Neural progenitor cell (in vitro differentiated cells): ENCODE results near the gene TBC1D30.

Experiments used
- EZH2 ChIP-seq: fragments of 200-600 bp; sonication (generic); IDR thresholded peaks from 2 replicates; pipeline ENCODE4 v1.6.1; 2017; ENCODE audit warnings: antibody characterized with exemption, mild to moderate bottlenecking, moderate library complexity
- TF ChIP-seq, protein P1 (sequence below): fragments of 200-600 bp; sonication (generic); IDR thresholded peaks from 2 replicates; pipeline ENCODE4 v1.5.1; 2017; ENCODE audit warnings: antibody characterized with exemption, mild to moderate bottlenecking

DNA sequence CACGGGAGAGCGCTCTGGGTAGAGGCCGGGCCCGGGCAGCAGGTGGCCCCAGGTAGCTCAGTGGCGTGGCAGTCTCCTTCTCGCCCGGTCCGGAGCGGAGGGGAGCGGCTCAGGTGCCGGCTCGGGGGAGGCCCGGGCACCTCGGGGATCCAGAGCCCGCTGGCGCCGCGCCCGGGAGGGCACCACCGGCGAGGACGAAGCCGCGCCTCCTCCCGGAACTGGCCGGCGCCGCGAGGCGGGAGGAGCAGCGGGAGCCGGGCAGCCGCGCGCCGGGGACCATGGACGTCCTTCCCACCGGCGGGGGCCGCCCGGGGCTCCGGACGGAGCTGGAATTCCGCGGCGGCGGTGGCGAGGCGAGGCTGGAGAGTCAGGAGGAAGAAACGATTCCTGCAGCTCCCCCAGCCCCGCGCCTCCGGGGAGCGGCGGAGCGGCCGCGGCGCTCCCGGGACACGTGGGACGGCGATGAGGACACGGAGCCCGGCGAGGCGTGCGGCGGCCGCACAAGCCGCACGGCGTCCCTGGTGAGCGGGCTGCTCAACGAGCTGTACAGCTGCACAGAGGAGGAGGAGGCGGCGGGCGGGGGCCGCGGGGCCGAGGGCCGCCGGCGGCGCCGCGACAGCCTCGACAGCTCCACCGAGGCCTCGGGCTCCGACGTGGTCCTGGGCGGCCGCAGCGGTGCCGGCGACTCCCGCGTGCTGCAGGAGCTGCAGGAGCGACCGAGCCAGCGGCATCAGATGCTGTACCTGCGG, 43.7 kb upstream of the TBC1D30 start:
- TF ChIP-seq, protein P1, sequence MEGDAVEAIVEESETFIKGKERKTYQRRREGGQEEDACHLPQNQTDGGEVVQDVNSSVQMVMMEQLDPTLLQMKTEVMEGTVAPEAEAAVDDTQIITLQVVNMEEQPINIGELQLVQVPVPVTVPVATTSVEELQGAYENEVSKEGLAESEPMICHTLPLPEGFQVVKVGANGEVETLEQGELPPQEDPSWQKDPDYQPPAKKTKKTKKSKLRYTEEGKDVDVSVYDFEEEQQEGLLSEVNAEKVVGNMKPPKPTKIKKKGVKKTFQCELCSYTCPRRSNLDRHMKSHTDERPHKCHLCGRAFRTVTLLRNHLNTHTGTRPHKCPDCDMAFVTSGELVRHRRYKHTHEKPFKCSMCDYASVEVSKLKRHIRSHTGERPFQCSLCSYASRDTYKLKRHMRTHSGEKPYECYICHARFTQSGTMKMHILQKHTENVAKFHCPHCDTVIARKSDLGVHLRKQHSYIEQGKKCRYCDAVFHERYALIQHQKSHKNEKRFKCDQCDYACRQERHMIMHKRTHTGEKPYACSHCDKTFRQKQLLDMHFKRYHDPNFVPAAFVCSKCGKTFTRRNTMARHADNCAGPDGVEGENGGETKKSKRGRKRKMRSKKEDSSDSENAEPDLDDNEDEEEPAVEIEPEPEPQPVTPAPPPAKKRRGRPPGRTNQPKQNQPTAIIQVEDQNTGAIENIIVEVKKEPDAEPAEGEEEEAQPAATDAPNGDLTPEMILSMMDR, result peak; percentile 17
- peak; percentile 33 for TF ChIP-seq EZH2
